22Rv1 (cell line): ENCODE results near the gene MAPK9.

Experiments used
- ZFX ChIP-seq: fragments of 450-650 bp; IDR thresholded peaks from 2 replicates; pipeline ENCODE4 v1.6.1; 2017; ENCODE audit warnings: antibody characterized with exemption, borderline replicate concordance
- TF ChIP-seq, protein P1 (sequence below): fragments of 450-650 bp; IDR thresholded peaks from 2 replicates; pipeline ENCODE4 v1.5.1; 2017; ENCODE audit warnings: mild to moderate bottlenecking

DNA sequence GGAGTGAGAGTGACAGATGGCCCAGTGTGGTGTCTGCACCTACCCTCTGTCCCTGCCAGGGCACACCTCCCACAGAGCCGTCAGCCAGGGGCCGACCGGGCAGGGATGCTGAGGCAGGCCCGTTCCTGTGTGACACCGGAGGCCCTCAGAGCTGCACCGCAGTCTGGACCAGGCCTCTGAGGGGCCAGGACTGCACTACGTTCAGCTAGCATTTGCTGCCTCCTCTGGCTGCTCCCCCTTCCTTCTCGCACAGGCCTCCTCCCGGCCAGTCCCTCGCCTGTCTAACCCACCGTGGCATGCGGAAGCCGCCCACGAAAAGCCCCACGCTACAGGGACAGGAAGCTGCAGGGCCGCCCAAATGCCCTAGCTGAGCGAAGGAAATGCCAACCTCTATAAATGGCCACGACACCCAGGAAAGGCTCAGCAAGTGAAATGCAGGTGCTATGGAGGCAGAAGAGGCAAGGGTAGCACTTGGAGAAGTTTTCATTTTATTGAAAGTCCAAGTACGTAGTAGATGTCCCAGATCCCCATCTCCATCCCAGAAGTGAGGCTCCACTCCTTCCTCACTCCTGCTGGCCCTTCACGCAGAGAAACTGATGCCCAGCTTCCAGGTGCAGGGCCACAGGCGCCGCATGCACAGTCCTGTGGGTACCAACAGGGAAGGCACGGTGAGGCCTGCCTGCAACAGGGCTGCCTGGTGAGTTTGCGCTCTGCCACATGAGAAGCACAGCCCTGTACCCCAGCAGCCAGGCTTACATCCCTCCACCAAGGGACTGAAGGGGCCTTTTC, 38.7 kb downstream of the MAPK9 start:
- TF ChIP-seq, protein P1, sequence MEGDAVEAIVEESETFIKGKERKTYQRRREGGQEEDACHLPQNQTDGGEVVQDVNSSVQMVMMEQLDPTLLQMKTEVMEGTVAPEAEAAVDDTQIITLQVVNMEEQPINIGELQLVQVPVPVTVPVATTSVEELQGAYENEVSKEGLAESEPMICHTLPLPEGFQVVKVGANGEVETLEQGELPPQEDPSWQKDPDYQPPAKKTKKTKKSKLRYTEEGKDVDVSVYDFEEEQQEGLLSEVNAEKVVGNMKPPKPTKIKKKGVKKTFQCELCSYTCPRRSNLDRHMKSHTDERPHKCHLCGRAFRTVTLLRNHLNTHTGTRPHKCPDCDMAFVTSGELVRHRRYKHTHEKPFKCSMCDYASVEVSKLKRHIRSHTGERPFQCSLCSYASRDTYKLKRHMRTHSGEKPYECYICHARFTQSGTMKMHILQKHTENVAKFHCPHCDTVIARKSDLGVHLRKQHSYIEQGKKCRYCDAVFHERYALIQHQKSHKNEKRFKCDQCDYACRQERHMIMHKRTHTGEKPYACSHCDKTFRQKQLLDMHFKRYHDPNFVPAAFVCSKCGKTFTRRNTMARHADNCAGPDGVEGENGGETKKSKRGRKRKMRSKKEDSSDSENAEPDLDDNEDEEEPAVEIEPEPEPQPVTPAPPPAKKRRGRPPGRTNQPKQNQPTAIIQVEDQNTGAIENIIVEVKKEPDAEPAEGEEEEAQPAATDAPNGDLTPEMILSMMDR: no peak
- no peak for TF ChIP-seq ZFX
